Ishikawa (cell line): Measurements from ENCODE around the gene PAM16.

ENCODE experiments used
- CEBPB ChIP-seq: IDR thresholded peaks from 2 replicates; pipeline ENCODE4 v1.6.1; 2012
- CREB1 ChIP-seq: IDR thresholded peaks from 2 replicates; pipeline ENCODE4 v1.6.1; 2012; ENCODE audit warnings: low read depth
- EGR1 ChIP-seq: IDR thresholded peaks from 2 replicates; pipeline ENCODE4 v1.6.1; 2012
- EP300 ChIP-seq: IDR thresholded peaks from 2 replicates; pipeline ENCODE4 v1.6.1; 2012; ENCODE audit warnings: borderline replicate concordance
- FOXM1 ChIP-seq: IDR thresholded peaks from 2 replicates; pipeline ENCODE4 v1.6.1; 2012; ENCODE audit warnings: low read depth, borderline replicate concordance
- NFIC ChIP-seq: IDR thresholded peaks from 2 replicates; pipeline ENCODE4 v1.6.1; 2012
- RAD21 ChIP-seq: IDR thresholded peaks from 2 replicates; pipeline ENCODE4 v1.6.1; 2012; ENCODE audit warnings: low read depth
- REST ChIP-seq: IDR thresholded peaks from 2 replicates; pipeline ENCODE4 v1.6.1; 2012; ENCODE audit warnings: low read depth, mild to moderate bottlenecking
- TAF1 ChIP-seq: IDR thresholded peaks from 2 replicates; pipeline ENCODE4 v1.6.1; 2012; ENCODE audit warnings: low read depth, mild to moderate bottlenecking
- TCF12 ChIP-seq: IDR thresholded peaks from 2 replicates; pipeline ENCODE4 v1.6.1; 2012; ENCODE audit warnings: low read depth
- TEAD4 ChIP-seq: IDR thresholded peaks from 2 replicates; pipeline ENCODE4 v1.6.1; 2012
- YY1 ChIP-seq: IDR thresholded peaks from 2 replicates; pipeline ENCODE4 v1.6.1; 2012; ENCODE audit warnings: low read depth
- ZBTB7A ChIP-seq: IDR thresholded peaks from 2 replicates; pipeline ENCODE4 v1.6.1; 2012; ENCODE audit warnings: low read depth
- TF ChIP-seq, protein P1 (sequence below): IDR thresholded peaks from 2 replicates; pipeline ENCODE4 v1.6.1; 2012
- TF ChIP-seq, protein P2 (sequence below): IDR thresholded peaks from 2 replicates; pipeline ENCODE4 v1.6.1; 2012

The PAM16 gene

DNA sequence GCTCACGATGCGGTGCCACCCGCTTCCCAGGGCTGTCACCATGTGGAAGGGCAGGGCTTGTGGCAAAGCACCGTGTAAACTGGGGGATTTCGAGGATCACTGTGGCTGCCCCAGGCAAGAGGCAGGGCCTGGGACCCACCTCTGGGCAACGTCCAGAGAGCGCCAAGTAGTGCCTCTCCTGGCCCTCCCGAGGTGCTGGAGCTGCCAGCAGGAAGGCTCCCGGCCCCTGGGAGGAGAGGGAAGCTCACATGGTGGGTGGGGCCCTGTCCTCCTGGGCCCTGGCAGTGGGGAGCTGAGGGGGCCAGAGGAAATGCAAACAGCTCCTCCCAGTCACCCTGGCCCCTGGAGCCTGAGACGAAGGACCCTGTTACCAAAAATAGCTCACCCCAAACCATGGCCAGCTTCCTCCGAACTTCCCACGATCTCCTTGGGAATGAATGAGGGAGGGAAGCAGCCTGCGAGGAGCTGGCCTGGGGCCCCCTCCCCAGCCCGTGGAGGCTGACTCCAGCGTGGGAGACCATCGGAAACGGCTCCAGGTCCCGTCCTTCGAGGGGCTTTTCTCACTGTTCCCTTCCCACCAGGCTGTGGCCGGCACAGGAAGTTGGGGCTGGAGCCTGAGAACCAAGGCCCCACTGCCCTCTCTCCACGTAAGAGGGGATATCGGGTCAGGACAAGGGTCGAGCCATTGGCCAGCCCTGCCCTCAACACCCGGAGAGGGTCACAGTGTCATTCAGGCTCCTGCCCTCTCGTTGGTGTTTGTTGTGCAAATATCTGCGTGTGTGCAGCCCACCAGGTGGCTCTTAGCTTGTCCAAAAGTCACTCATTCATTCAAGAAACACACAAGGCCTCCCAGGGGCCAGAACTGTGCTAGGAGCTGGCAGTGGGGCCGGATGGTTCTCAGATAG lies 38.2 kb upstream of the PAM16 start:
- TF ChIP-seq RAD21 (no peak), REST (no peak)

GRCh38 chr16:4388271-4389021 lies 37.3 kb upstream of the PAM16 start:
- TF ChIP-seq, protein P1, sequence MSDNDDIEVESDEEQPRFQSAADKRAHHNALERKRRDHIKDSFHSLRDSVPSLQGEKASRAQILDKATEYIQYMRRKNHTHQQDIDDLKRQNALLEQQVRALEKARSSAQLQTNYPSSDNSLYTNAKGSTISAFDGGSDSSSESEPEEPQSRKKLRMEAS, result peak; percentile 47; the same call in 1 of the 2 replicates
- TF ChIP-seq NFIC (no peak), EGR1 (no peak), TEAD4 (no peak; the same call in 1 of the 2 replicates), RAD21 (no peak), TCF12 (0 out of 2 replicates have a peak, but pooled peaks have one; percentile 17), ZBTB7A (peak; percentile 79), EP300 (peak; percentile 58; the same call in 1 of the 2 replicates), YY1 (no peak)
- TF ChIP-seq, protein P2, sequence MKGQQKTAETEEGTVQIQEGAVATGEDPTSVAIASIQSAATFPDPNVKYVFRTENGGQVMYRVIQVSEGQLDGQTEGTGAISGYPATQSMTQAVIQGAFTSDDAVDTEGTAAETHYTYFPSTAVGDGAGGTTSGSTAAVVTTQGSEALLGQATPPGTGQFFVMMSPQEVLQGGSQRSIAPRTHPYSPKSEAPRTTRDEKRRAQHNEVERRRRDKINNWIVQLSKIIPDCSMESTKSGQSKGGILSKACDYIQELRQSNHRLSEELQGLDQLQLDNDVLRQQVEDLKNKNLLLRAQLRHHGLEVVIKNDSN, result no peak

DNA sequence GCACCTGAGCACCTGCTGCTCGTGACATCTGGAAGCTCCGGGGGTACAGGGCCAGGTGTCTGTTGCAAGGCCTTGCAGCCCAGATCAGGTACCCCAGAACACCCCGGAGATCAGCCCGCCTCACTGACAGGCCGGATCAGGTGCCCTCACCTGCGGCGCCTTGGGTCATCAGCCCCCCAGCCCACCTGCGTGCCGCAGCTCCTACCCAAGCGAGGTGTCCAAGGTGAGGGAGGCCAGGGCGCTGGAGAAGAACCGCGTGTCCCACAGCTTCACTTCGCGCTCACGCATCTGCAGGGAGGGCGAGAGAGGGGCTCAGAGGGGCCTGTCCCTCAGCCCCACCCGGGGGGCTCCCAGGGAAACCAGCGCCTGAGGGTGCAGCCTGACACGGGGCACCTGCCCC lies 36.7 kb upstream of the PAM16 start:
- TF ChIP-seq REST (no peak), ZBTB7A (no peak), FOXM1 (no peak), NFIC (no peak), TCF12 (no peak), EP300 (no peak), RAD21 (no peak), TAF1 (no peak), CREB1 (no peak), CEBPB (no peak), YY1 (no peak), EGR1 (no peak), TEAD4 (no peak)
- TF ChIP-seq, protein P1, result no peak; the same call in 1 of the 2 replicates
- TF ChIP-seq, protein P2, result no peak

DNA sequence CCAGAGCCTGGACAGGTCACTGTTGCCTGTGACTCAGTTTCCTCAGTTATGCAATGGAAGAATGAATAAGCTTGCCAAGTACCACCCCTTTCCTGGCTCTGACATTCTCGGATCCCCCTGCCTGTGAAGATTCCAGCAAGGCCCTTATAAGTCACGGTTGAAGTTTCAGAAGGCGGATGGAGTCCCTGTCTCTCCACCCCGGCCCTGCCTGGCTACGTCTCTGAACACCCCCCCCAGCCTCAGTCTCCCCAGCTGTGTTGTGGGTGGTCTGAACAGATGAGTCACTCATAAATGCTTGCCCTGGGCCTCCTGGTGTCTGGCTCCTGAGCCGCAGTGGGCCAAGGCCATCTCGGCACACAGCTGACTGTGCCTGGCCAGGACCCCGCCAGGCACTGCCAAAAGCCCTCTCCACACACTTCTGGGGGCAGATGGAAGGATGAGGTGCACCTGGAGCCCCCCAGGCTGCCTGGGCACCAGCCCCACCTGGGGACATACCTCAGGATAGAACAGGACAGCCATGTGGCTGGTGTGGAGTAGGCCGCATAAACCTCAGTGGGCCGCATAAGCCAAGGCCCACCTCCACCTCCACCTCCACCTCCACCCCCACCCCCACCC lies 35.9 kb upstream of the PAM16 start:
- TF ChIP-seq NFIC (no peak), CEBPB (no peak), REST (no peak)
